C4-2B (cell line): ENCODE results near the gene STAB2.

Experiments
- ZFX ChIP-seq: fragments of 450-650 bp; IDR thresholded peaks from 2 replicates; pipeline ENCODE4 v1.6.1; 2017
- TF ChIP-seq, protein P1 (sequence below): fragments of 450-650 bp; conservative IDR thresholded peaks from 2 replicates; pipeline ENCODE4 v1.5.1; 2017; ENCODE audit warnings: mild to moderate bottlenecking

DNA sequence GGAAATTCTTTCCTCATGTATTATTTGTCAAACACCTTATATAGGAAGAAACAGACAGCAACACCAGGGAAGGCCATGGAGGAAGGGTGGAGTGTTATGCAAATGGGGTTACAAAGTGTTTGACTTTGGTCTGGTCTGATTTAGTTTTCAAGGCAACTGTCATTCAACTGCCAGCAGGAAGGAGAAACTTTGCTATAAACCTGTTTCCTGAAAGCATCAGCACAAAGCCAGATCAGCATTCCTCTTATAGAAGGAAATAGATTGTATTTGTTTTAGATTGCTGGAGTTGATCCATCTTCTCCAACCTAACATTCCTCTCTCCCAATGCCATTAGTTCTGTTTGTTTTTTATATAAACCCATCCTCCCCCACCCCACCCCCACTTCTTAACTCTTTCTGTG is 65.7 kb downstream of the STAB2 start:
- TF ChIP-seq, protein P1, sequence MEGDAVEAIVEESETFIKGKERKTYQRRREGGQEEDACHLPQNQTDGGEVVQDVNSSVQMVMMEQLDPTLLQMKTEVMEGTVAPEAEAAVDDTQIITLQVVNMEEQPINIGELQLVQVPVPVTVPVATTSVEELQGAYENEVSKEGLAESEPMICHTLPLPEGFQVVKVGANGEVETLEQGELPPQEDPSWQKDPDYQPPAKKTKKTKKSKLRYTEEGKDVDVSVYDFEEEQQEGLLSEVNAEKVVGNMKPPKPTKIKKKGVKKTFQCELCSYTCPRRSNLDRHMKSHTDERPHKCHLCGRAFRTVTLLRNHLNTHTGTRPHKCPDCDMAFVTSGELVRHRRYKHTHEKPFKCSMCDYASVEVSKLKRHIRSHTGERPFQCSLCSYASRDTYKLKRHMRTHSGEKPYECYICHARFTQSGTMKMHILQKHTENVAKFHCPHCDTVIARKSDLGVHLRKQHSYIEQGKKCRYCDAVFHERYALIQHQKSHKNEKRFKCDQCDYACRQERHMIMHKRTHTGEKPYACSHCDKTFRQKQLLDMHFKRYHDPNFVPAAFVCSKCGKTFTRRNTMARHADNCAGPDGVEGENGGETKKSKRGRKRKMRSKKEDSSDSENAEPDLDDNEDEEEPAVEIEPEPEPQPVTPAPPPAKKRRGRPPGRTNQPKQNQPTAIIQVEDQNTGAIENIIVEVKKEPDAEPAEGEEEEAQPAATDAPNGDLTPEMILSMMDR = no peak
- TF ChIP-seq ZFX = no peak
